PC-9 (cell line): ENCODE results near the gene SMG6.

Experiments used
- CTCF ChIP-seq: fragments of 200-600 bp; sonication (generic); conservative IDR thresholded peaks from 2 replicates; pipeline ENCODE4 v1.6.1; 2017; ENCODE audit warnings: mixed run types, antibody characterized with exemption, mild to moderate bottlenecking, moderate library complexity
- EZH2 ChIP-seq: fragments of 200-600 bp; sonication (generic); IDR thresholded peaks from 2 replicates; pipeline ENCODE4 v1.8.0; 2017; ENCODE audit warnings: antibody characterized with exemption, low read depth

DNA sequence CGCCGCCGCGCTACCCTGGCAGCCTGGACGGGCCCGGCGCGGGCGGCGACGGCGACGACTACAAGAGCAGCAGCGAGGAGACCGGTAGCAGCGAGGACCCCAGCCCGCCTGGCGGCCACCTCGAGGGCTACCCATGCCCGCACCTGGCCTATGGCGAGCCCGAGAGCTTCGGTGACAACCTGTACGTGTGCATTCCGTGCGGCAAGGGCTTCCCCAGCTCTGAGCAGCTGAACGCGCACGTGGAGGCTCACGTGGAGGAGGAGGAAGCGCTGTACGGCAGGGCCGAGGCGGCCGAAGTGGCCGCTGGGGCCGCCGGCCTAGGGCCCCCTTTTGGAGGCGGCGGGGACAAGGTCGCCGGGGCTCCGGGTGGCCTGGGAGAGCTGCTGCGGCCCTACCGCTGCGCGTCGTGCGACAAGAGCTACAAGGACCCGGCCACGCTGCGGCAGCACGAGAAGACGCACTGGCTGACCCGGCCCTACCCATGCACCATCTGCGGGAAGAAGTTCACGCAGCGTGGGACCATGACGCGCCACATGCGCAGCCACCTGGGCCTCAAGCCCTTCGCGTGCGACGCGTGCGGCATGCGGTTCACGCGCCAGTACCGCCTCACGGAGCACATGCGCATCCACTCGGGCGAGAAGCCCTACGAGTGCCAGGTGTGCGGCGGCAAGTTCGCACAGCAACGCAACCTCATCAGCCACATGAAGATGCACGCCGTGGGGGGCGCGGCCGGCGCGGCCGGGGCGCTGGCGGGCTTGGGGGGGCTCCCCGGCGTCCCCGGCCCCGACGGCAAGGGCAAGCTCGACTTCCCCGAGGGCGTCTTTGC, 245.6 kb downstream of the SMG6 start:
- TF ChIP-seq CTCF (no peak), EZH2 (no peak)
